Measurements from ENCODE around the gene ERBB4. TPM values are rescaled to one million over a fixed set of nuclear protein-coding genes. Genes with fewer than 3 reads are reported as not detected.

The ERBB4 gene
- total and polyA plus RNA-seq, 2 of the 8 experiments (the other 6 are each of a cell fraction or from before 2014, with no cell fraction given): 0.34 to 1.3 TPM

DNA sequence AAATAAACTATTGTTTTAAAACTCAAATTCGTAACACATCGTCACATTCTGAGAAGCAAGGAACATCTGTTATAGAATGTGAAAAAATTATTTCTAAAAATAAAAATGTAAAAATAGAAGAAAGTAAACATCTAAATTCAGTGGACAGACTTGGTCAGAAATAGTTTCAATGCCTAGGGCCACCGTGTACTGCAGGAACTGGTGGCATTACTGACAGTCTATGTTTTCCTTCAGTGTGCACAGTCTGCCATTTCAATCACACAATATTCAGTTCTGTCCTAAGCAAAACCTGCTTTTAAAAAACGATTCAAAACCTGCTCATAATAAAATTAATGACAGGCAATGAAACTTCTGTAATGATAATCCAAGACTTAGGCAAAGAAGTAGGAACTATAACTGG, 190.1 kb downstream of the ERBB4 start:
- Histone ChIP-seq H3K9ac (replicated peaks in 1 of 4; ENCODE audit: extremely low read depth in 1 of 4, low read depth in 3 of 4, low read length in 3 of 4) (no peak overlapping the region), H3K79me1 (ENCODE audit: low read depth, low read length) (no peaks in the 10 kb centered on the region), H3K18ac (ENCODE audit: extremely low read depth, low read length) (no peak overlapping the region), H3K14ac (ENCODE audit: insufficient read length) (no peak overlapping the region), H3K36me3 (ENCODE audit: control insufficient read depth in 2 of 4, insufficient read depth in 4 of 4, low read length in 3 of 4) (no peaks in the 10 kb centered on the region), H3K56ac (replicated peaks; ENCODE audit: insufficient read length, low read depth, low read length) (no peak overlapping the region), H2BK12ac (ENCODE audit: low read depth, low read length) (no peak overlapping the region), H4K5ac (ENCODE audit: insufficient read length, low read depth, low read length) (no peak overlapping the region), H2BK20ac (ENCODE audit: low read length) (no peak overlapping the region), H3K4me2 (ENCODE audit: insufficient read depth in 1 of 2, low read depth in 2 of 2, low read length in 2 of 2) (no peak overlapping the region), H3K23ac (ENCODE audit: insufficient read length) (no peak overlapping the region), H2BK15ac (ENCODE audit: low read length) (no peak overlapping the region), H3K27me3 (replicated peaks in 1 of 4; ENCODE audit: control insufficient read depth in 3 of 4, extremely low read depth in 1 of 4, insufficient read depth in 3 of 4, low read length in 3 of 4) (no peaks in the 10 kb centered on the region), H2BK120ac (replicated peaks; ENCODE audit: low read depth, low read length) (no peak overlapping the region), H3K4ac (replicated peaks; ENCODE audit: insufficient read length, low read depth, low read length) (no peak overlapping the region), H2AK5ac (ENCODE audit: low read depth, low read length) (no peak overlapping the region), H3K27ac (ENCODE audit: low read depth, low read length) (no peak overlapping the region), H2AFZ (ENCODE audit: low read length) (no peak overlapping the region), H3K4me3 (ENCODE audit: extremely low read depth in 1 of 4, insufficient read depth in 2 of 4, low read depth in 3 of 4, low read length in 4 of 4) (no peak overlapping the region), H2BK5ac (ENCODE audit: low read depth, low read length) (no peak overlapping the region), H3K9me3 (ENCODE audit: insufficient read depth in 2 of 2, low read depth in 1 of 2, low read length in 1 of 2) (no peaks in the 10 kb centered on the region), H4K91ac (replicated peaks; ENCODE audit: insufficient read length, low read length) (no peak overlapping the region), H3K4me1 (replicated peaks in 1 of 4; ENCODE audit: control insufficient read depth in 3 of 4, insufficient read depth in 4 of 4, low read length in 3 of 4) (no peaks in the 10 kb centered on the region), H3K79me2 (ENCODE audit: control insufficient read depth in 1 of 2, insufficient read depth in 2 of 2, low read length in 2 of 2) (no peaks in the 10 kb centered on the region), H4K20me1 (replicated peaks in 1 of 2; ENCODE audit: control insufficient read depth in 1 of 2, insufficient read depth in 2 of 2, low read length in 2 of 2) (no peaks in the 10 kb centered on the region), H4K8ac (ENCODE audit: extremely low read depth, insufficient read depth, low read length) (no peak overlapping the region), H3K23me2 (ENCODE audit: low read depth, low read length) (no peaks in the 10 kb centered on the region)
- FAIRE-seq (no peak), DNase-seq (ENCODE audit: low read depth in 1 of 2, low spot score in 2 of 2) (no peak)
- CTCF ChIA-PET (ENCODE audit: partially characterized antibody): no interaction called here
- POLR2A ChIA-PET (ENCODE audit: partially characterized antibody): no interaction called here
- 89% methylated on average over 4 of the region's 4 CpGs; no CpG with 5 or more reads in 1 of the 2 experiments for WGBS, 2 experiments (ENCODE audit: extremely low coverage in 1 of 2, insufficient coverage in 1 of 2, insufficient read length in 1 of 2, insufficient replicate concordance in 2 of 2, low coverage in 1 of 2, low lambda C conversion rate in 2 of 2, missing lambda C conversion rate in 1 of 2)
- TF ChIP-seq, protein P1, sequence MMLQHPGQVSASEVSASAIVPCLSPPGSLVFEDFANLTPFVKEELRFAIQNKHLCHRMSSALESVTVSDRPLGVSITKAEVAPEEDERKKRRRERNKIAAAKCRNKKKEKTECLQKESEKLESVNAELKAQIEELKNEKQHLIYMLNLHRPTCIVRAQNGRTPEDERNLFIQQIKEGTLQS (IDR thresholded peaks at IDR 0.05; ENCODE audit: insufficient read depth, low read depth, low read length): no peak
